ENCODE measurements around the gene RUFY1.
A peak's percentile ranks its signal among the peaks of the same experiment; 100 is the strongest.
"Not testable (repeated sequence)": the region's sequence is repeated elsewhere in the genome, so short reads cannot be mapped to it uniquely, and the experiment has no call there.

RUFY1 gene

DNA sequence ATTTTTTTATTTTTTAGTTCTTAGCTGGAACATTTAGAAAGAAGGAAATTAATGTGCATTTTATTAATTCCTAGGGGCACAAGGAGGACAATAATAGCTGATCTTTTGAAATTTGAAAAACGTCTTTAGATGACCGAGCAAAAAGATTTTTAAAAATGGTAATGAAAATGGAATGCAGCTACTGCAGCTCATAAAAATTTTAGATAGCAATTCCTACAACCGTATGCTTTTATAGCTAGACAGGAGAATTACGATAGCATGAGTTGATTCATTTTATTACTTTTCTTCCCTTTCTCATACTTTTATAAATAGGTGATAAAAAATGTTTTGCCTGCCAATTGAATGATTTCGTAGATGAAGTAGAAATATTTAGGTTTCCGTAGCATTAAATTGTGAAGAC is 13.7 kb upstream of the RUFY1 start:
- no peak for DNase-seq

GRCh38 chr5:179542170-179542569 is 8.2 kb upstream of the RUFY1 start:
- no peak for DNase-seq

DNA sequence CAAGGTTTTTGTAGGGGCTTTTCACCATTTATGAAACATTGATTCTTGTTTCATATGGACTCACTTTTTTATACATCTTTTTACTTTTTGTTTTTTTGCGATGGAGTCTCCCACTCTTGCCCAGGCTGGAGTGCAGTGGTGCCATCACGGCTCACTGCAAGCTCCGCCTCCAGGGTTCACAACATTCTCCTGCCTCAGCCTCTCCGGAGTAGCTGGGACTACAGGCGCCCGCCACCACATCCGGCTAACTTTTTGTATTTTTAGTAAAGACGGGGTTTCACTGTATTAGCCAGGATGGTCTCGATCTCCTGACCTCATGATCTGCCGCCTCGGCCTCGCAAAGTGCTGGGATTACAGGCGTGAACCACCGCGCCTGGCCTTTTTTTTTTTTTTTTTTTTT is 7.1 kb upstream of the RUFY1 start:
- DNase-seq, result not testable (repeated sequence)

DNA sequence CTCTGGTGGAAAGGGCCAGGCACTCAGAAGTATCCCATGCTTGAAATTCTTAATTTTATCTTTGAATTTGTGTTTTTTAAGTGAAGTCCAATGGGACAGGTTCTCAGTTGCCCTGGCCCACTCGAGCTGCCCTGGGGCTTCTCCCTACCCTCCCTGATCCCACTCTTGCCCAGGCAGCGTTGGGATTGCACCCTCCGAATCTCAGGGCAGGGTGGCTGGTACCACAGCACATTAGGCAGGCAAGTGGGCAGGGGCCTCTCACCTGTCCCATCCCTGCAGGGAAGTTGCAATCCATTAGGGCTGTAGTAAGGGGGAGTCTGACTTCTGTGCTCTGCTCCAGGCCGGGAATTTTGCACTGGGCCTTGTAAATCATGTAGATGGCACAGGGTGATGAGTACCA is 2.7 kb downstream of the RUFY1 start:
- no peak for DNase-seq

- no peak for DNase-seq
Observed at GRCh38 chr5:179553875-179554274, 3.5 kb downstream of the RUFY1 start.

- DNase-seq, result no peak
Observed at GRCh38 chr5:179554981-179555380, 4.6 kb downstream of the RUFY1 start.

- not testable (repeated sequence) for DNase-seq
Observed at GRCh38 chr5:179558261-179558799, 8.0 kb downstream of the RUFY1 start.

- DNase-seq, result peak in 1 of 2 donors; percentile 21
Observed at GRCh38 chr5:179558932-179559283, 8.6 kb downstream of the RUFY1 start.

- DNase-seq, result peak; percentile 90 to 94
Observed at GRCh38 chr5:179559284-179560252, 9.2 kb downstream of the RUFY1 start.

DNA sequence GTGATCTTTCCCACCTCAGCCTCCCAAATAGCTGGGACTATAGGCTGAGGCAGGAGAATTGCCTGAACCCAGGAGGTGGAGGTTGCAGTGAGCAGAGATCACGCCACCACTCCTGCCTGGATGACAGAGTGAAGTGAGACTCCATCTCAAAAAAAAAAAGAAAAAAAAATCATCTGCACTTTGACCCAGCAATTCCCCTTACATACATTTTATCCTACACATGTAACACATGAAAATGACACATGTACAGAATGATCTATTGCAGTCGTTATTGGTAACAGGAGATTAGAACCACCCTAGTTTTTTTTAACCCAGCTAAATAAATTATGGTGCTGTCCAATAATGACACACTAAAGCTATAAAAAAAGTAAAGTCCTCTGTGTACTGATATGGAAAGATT is 14.2 kb downstream of the RUFY1 start:
- no peak for DNase-seq

DNA sequence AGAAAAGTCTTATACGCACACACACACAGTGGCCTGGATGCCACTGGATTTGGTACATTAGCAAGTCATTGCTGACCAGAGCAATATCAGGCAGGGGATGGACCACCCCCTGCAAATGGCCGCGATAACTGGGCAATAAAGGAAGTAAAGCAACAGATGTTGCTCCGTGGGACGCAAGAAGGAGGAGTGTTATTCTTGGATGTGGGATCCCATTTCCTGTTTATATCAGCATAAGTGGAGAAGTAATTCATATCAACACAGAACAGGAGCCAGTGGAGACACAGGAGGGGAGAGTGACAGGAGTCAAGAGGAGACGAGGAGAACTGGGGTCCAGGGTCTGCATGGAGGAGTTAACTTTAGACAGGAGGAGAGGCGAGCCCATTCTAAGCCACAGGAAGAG is 18.4 kb downstream of the RUFY1 start:
- no peak for DNase-seq

DNA sequence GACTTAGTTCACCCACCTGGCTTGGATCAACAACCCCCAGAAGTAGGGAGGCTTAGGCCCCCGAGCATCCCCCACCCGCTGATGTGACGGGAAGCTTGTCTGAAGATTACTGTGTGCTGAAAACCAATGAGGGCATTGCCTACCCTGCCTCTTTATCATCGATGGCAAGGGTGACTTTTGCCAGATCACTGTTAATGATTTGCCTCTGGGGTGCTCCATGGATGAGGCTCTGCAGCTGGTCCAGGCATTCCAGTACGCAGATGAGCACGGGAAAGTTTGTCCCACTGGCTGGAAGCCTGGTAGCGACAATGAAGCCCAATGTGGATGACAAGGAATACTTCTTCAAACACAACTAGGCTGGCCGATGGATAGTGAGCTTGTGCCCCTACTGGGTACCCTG is 22.0 kb downstream of the RUFY1 start:
- no peak for DNase-seq

DNA sequence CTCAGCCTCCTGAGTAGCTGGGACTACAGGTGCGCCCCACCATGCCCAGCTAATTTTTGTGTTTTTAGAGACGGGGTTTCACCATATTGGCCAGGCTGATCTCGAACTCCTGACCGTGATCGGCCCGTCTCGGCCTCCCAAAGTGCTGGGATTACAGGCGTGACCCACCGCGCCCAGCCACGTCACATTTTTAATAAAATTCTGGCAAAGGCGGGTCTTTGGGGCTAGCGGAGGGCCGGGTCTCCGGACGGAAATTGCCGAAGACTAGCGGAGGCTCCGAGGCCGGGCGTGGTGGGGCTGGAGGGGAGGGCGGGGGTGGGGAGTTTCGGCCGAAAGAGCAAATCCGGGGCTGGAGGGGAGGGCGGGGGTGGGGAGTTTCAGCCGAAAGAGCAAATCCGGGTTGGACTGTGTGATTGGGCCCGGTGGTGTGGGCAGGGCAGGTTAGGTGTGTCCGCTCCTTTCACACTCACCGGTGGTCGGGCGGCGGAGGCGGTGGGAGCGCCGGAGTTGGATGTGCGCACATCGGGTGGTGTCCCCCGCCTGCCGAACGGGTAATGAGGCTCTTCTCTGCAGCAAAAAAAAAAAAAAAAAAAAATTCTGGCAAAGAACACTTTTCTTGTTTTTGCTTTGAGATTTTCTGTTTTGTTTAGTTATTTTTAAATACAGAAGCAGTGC is 27.1 kb downstream of the RUFY1 start:
- no peak for DNase-seq

- DNase-seq, result no peak
Observed at GRCh38 chr5:179585941-179586401, 35.6 kb downstream of the RUFY1 start.

DNA sequence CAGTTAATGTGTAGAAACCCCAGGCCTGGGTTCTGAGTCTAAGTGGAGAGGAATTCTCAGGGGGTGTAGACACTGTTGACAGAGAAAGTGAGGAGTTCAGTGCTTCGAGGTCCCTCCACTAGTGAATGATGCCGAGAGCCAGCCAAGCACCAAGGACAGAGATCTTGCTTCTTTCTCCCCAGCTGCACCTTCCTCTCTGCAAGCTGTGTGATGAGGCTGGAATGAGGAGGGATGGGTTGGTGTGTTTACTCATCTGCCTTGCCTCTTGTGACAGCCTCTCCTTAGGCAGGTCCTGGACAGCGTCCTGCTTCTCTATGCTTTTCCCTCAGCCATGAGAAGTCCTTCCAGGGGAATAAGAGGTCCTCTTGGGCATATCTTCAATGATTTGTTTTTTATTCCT is 37.8 kb downstream of the RUFY1 start:
- no peak for DNase-seq

- DNase-seq, result no peak
Observed at GRCh38 chr5:179595916-179596315, 45.6 kb downstream of the RUFY1 start.

- no peak for DNase-seq
Observed at GRCh38 chr5:179596421-179596820, 46.1 kb downstream of the RUFY1 start.

- DNase-seq, result no peak
Observed at GRCh38 chr5:179599100-179599499, 48.7 kb downstream of the RUFY1 start.

GRCh38 chr5:179599566-179599965 is 49.2 kb downstream of the RUFY1 start:
- no peak for DNase-seq

DNA sequence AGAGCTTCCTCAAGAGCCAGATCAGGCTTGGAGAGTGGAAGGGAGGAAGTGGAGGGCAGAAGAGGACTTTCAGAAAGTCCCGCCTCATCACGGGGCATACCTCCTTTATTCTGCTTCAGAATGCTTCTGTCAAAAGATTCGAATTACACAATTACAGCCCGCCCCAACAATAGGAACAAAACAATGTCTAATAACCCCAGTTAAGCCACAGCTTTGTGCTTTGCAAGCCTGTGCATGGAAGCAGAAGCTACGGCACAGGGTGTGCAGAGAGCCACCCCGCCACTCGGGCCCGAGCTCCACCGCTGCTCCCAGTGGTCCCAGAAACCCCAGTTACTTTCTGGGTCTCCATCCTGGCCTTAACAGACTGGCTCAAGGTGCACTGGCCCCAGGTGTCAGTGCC is 49.6 kb downstream of the RUFY1 start:
- DNase-seq, result no peak

DNA sequence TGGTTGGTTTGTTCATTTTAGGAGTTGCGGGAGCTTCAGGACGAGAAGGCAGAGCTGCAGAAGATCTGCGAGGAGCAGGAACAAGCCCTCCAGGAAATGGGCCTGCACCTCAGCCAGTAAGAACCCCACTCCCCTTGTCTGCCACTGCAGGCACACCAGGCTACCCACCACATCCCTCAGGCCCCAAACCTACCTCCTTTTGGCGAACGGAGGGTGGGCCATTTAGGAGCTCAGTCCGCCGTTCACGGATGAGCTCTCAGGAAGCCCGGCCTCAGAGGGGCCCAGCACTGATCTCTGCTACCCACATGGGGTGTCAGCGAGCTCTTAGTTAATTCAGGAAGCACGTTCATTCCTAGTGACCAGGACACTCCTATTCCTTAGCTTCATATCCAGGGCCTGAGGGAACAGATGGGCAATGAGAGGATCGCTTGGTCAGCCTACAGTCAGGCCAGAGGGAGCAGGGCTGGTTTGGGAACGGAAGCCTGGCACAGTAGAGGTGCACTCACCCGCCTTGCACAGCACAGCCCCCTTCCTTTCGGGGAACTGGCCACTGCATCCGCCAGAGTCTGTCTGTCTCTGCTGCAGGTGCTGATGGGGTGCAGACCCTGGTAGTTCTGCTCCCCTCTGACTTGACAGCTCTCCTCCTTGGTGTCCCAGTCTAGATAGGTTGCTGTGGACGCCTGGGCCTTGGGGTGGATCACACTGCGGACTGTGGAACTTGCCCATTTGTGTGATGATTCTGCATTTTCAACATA is 51.7 kb downstream of the RUFY1 start:
- DNase-seq, result no peak

GRCh38 chr5:179603308-179603707 is 53.0 kb downstream of the RUFY1 start:
- DNase-seq, result no peak
